ENCODE measurements around the gene CTNNA3.

- TF ChIP-seq CTCF (IDR thresholded peaks at IDR 0.05; ENCODE audit: extremely low read depth in 1 of 2, insufficient read depth in 1 of 2, low read depth in 1 of 2, low read length in 2 of 2) (no peak), POLR2AphosphoS5 (IDR thresholded peaks at IDR 0.05; ENCODE audit: insufficient read depth, low read depth, low read length) (no peak), FOS (IDR thresholded peaks at IDR 0.05; ENCODE audit: borderline replicate concordance, insufficient read depth, low read length) (no peak), POLR2A (IDR thresholded peaks at IDR 0.05; ENCODE audit: low read depth, low read length) (no peak), EZH2 (IDR thresholded peaks at IDR 0.05; ENCODE audit: borderline replicate concordance, low read depth, low read length, severe bottlenecking) (no peak), GATA2 (IDR thresholded peaks at IDR 0.05; ENCODE audit: insufficient read depth, insufficient read length, low read depth, low read length) (no peak)
- TF ChIP-seq, protein P1, sequence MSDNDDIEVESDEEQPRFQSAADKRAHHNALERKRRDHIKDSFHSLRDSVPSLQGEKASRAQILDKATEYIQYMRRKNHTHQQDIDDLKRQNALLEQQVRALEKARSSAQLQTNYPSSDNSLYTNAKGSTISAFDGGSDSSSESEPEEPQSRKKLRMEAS (IDR thresholded peaks at IDR 0.05; ENCODE audit: insufficient read depth, insufficient read length), result no peak
Observed at GRCh38 chr10:65894961-65895360, 1801.0 kb downstream of the CTNNA3 start.
